ENCODE measurements around the gene EML1.

- TF ChIP-seq ZBTB21 (CRISPR knock-in tag; IDR thresholded peaks at IDR 0.05; ENCODE audit: borderline replicate concordance) (no peak), PREB (CRISPR knock-in tag; IDR thresholded peaks at IDR 0.05; ENCODE audit: borderline replicate concordance) (no peak), CTCF (IDR thresholded peaks at IDR 0.05) (no peak), TCF7 (CRISPR knock-in tag; IDR thresholded peaks at IDR 0.05; ENCODE audit: low read depth) (no peak), USF1 (CRISPR knock-in tag; IDR thresholded peaks at IDR 0.05) (no peak), ZSCAN18 (CRISPR knock-in tag; IDR thresholded peaks at IDR 0.05) (no peak), ESRRA (CRISPR knock-in tag; IDR thresholded peaks at IDR 0.05; ENCODE audit: borderline replicate concordance) (no peak), ZNF512 (CRISPR knock-in tag; IDR thresholded peaks at IDR 0.05; ENCODE audit: borderline replicate concordance) (no peak), JUN (CRISPR knock-in tag; IDR thresholded peaks at IDR 0.05) (no peak), FOXJ3 (CRISPR knock-in tag; IDR thresholded peaks at IDR 0.05; ENCODE audit: borderline replicate concordance) (no peak), FOXK1 (CRISPR knock-in tag; IDR thresholded peaks at IDR 0.05) (no peak)
These were observed 173.7 kb downstream of the EML1 start for GRCh38 chr14:99966912-99967311.

Data from WTC11 (cell line).